Progenitor cell of endocrine pancreas (in vitro differentiated cells): Measurements from ENCODE around the gene CHST6. TPM values are rescaled to one million over a fixed set of nuclear protein-coding genes. Genes with fewer than 3 reads are reported as not detected.

ENCODE experiments used
- DNase-seq: peaks from one replicate; pipeline ENCODE4 v3.0.0; 2021; ENCODE audit warnings: low spot score; ENCODE audit not compliant: unreplicated experiment
- H3K27ac Mint-ChIP-seq: 2 replicates; pipeline ENCODE4 v1.8.0; 2021; ENCODE audit warnings: mild to moderate bottlenecking, moderate library complexity, mixed read lengths
- H3K27me3 Mint-ChIP-seq: 2 replicates; pipeline ENCODE4 v1.8.0; 2021; ENCODE audit warnings: mixed read lengths
- H3K36me3 Mint-ChIP-seq: 2 replicates; pipeline ENCODE4 v1.8.0; 2022; ENCODE audit warnings: mixed read lengths; ENCODE audit not compliant: insufficient read depth
- H3K4me1 Mint-ChIP-seq: 2 replicates; pipeline ENCODE4 v1.8.0; 2021; ENCODE audit warnings: low read depth, mixed read lengths
- H3K4me3 Mint-ChIP-seq: 2 replicates; pipeline ENCODE4 v1.8.0; 2021; ENCODE audit warnings: low read depth, mild to moderate bottlenecking, moderate library complexity, mixed read lengths
- H3K9me3 Mint-ChIP-seq: 2 replicates; pipeline ENCODE4 v1.8.0; 2021; ENCODE audit warnings: low read depth, mixed read lengths
- CTCF ChIP-seq: fragments of 200-600 bp; sonication (generic); IDR thresholded peaks from one replicate; pipeline ENCODE4 v1.5.0; 2021; ENCODE audit warnings: antibody characterized with exemption, mild to moderate bottlenecking; ENCODE audit not compliant: unreplicated experiment
- total RNA-seq: library from RNA; stranded (reverse); gene quantifications from 2 replicates; pipeline ENCODE4 v1.2.1, GENCODE V29; 2021

Gene CHST6
- total RNA-seq, 1 donor from 2014 or later = 7.7 TPM

GRCh38 chr16:75482434-75483205 is 12.6 kb downstream of the CHST6 start:
- no peaks in the 10 kb centered on the region for H3K36me3 Mint-ChIP-seq
- no peak for TF ChIP-seq CTCF
- no peaks in the 10 kb centered on the region for H3K9me3 Mint-ChIP-seq
- H3K27ac Mint-ChIP-seq = peak overlapping the region; percentile 15
- no peaks in the 10 kb centered on the region for H3K4me1 Mint-ChIP-seq
- no peaks in the 10 kb centered on the region for H3K27me3 Mint-ChIP-seq
- no peak overlapping the region for H3K4me3 Mint-ChIP-seq
- DNase-seq = no peak

GRCh38 chr16:75481475-75481874 is 13.8 kb downstream of the CHST6 start:
- TF ChIP-seq CTCF = no peak
- Mint-ChIP-seq H3K36me3 (no peaks in the 10 kb centered on the region), H3K4me3 (no peak overlapping the region), H3K9me3 (no peaks in the 10 kb centered on the region), H3K4me1 (no peaks in the 10 kb centered on the region), H3K27ac (no peak overlapping the region), H3K27me3 (no peaks in the 10 kb centered on the region)
- no peak for DNase-seq

- Mint-ChIP-seq H3K36me3 (no peaks in the 10 kb centered on the region), H3K27me3 (no peaks in the 10 kb centered on the region), H3K4me1 (no peaks in the 10 kb centered on the region), H3K4me3 (no peak overlapping the region), H3K27ac (no peak overlapping the region), H3K9me3 (no peaks in the 10 kb centered on the region)
- TF ChIP-seq CTCF = no peak
- DNase-seq = no peak
Measured at GRCh38 chr16:75479421-75479990, 15.7 kb downstream of the CHST6 start.

GRCh38 chr16:75478480-75479345 is 16.5 kb downstream of the CHST6 start:
- Mint-ChIP-seq H3K9me3 (no peaks in the 10 kb centered on the region), H3K27me3 (no peaks in the 10 kb centered on the region), H3K36me3 (no peaks in the 10 kb centered on the region), H3K27ac (no peak overlapping the region), H3K4me1 (no peaks in the 10 kb centered on the region), H3K4me3 (no peak overlapping the region)
- no peak for DNase-seq
- no peak for TF ChIP-seq CTCF
